MG63 (cell line): ENCODE measurements around the gene EMP1. TPM values are rescaled to one million over a fixed set of nuclear protein-coding genes. Genes with fewer than 3 reads are reported as not detected.

Source experiments
- DNase-seq: peaks from one replicate; pipeline ENCODE4 v3.0.0-alpha.2; 2020
- H3K27me3 ChIP-seq: fragments of 250-450 bp; sonication (Bioruptor Pico); 2 replicates; pipeline ENCODE4 v1.5.1; 2020; ENCODE audit warnings: mild to moderate bottlenecking, moderate library complexity
- H3K36me3 ChIP-seq: fragments of 250-450 bp; sonication (Bioruptor Pico); 2 replicates; pipeline ENCODE4 v1.5.1; 2020; ENCODE audit warnings: mild to moderate bottlenecking, moderate library complexity
- H3K4me3 ChIP-seq: fragments of 250-450 bp; sonication (Bioruptor Pico); 2 replicates; pipeline ENCODE4 v1.5.1; 2020; ENCODE audit warnings: mild to moderate bottlenecking, moderate library complexity
- H3K9me3 ChIP-seq: fragments of 250-450 bp; sonication (Bioruptor Pico); 2 replicates; pipeline ENCODE4 v1.5.1; 2020; ENCODE audit warnings: mild to moderate bottlenecking, moderate library complexity
- total RNA-seq: library from RNA; depleted of rRNA; stranded (reverse); fragments of >200 nt; shearing (Covaris generic); gene quantifications from 2 replicates; pipeline ENCODE4 v1.2.3, GENCODE V29; 2014; ENCODE audit warnings: low replicate concordance

Gene EMP1
- total RNA-seq, 1 experiment from 2014 or later = 55.7 TPM

DNA sequence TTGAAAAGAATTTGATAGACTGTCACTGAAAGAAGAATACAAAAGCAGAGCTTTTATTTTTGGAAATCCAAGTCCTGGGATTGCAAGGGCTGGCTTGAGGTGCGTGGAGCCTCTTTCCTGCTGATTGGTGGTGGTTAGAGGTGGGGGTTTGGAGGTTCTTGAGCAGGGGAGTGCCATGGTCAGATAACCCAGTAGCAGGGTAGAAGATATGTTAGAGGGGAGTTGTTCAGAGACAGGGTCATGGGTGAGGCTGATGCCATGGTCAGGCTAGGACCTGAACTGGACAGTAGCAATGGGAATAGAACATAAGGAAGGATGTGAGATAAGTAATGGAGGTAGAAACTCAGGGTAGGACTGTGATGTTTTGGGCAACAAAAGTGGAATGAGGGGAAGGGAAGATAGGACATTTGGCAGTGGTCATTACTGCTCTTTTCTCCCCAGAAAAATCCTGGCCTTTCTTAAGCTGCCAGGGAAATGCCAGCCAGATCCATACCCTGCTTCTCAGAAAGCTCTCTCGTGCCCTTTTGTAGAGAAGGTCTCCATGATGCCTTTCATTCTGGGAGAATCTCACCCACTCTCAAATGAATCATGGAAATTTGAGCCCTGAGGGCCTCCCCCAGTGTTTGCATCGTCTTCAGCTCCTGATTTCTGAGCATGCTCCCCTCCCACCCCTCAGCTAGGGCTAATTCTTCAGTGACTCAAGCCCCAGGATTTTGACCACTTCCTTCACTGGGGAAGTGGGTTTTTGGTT, 9.5 kb downstream of the EMP1 start:
- Histone ChIP-seq H3K9me3 (no peaks in the 10 kb centered on the region), H3K4me3 (peak overlapping the region; percentile 11), H3K36me3 (peaks cover 61% of the 10 kb centered on the region), H3K27me3 (no peaks in the 10 kb centered on the region)
- DNase-seq = no peak

DNA sequence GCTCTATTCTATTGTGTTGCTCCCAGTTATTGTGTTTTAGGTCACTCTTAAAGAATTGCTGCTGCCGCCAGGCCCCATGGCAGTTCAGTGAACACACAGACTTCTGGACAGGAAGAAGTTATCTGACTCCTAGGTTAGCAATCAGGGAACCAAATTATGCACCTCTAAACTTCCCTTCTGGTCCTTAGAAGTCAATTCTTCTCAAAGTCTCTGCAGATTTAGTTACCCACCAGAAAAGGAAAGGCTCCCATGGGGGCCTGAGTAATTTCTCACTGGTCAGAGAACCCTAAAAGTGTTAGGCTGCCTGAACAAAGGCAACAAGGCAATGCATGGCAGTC, 10.0 kb downstream of the EMP1 start:
- H3K4me3 ChIP-seq = no peak overlapping the region
- peak; percentile 94 for DNase-seq
- H3K27me3 ChIP-seq = no peaks in the 10 kb centered on the region
- H3K36me3 ChIP-seq = peaks cover 63% of the 10 kb centered on the region
- H3K9me3 ChIP-seq = no peaks in the 10 kb centered on the region

DNA sequence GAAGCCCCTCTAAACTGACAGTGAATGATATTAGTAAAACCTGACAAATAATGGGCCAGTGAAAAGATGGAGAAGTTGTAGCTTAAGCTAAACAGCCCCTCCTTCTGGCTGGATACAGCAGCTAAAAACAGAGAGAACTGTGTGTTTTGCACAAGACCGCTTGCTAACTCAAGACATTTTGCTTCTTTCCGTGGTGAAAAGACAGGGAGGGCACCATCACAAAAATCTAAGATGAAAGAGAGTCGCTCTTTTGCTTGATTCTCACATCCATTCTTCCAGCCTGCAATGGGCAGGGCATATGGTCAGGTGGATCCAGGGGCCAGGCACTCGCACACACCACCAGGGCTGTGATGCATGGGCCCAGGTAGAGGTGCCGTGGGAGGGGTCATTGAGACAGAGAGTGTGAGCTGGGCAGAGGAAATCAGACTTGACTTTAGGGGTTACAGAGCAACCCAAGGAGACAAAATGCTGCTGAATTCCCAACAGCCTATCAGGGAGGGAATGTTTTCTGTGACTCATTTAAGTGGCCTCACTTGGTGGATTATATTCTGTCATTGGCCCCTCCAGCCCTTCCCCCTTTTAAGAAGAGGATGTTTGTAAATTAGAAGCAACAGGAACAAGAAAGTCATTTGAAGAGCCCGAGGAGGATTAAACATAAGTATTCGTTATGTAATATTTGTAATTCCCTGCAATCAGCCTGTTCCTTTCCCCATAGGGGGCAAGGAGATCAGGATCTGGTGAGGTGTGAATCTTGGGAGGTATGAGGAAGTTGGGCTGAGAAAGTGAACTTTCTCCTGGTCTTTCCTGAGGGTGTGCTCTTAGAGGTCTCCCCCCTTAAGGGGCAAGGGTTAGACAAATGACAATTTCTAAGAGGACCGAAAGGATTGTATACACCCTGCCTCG, 12.3 kb downstream of the EMP1 start:
- no peak for DNase-seq
- no peaks in the 10 kb centered on the region for H3K27me3 ChIP-seq
- H3K36me3 ChIP-seq = peaks cover 71% of the 10 kb centered on the region
- no peaks in the 10 kb centered on the region for H3K9me3 ChIP-seq
- no peak overlapping the region for H3K4me3 ChIP-seq

DNA sequence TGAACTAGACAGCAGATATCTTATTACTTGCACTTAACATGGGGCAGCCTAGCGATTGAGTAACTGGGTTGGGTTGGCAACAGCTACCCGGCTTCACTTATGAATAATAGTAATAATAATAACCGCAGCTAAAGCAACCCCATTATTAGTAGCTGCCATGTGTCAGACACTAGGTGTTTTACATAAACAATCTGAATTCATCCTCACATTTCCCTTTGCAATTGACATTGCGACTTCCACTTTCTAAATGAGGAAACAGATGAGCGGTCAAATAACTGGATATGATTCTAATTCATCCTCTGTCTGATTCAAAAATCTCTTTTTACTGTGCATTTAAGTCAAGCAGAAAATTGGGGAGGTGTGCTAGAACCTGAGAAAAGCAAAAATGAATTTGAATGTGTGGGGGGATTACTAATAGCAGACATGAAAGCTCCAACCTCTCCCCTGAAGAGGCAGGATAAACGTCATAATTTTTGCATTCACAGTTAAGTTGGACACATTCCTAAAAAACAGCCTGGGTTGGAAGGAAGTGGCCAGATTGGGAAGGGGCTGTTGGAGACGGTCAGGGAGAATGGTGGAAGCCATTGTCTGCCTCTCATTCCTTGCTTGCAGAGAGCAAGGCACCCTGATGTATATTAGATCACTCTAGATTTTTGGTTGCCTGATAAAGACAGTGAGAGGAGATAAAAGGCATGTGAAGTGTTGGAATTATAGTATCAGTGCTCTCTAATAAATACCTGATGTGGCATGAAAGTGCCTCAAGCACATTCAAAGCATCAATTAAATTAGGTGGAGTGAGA, 13.1 kb downstream of the EMP1 start:
- Histone ChIP-seq H3K9me3 (no peaks in the 10 kb centered on the region), H3K4me3 (no peak overlapping the region), H3K36me3 (peaks cover 71% of the 10 kb centered on the region), H3K27me3 (no peaks in the 10 kb centered on the region)
- DNase-seq = no peak

DNA sequence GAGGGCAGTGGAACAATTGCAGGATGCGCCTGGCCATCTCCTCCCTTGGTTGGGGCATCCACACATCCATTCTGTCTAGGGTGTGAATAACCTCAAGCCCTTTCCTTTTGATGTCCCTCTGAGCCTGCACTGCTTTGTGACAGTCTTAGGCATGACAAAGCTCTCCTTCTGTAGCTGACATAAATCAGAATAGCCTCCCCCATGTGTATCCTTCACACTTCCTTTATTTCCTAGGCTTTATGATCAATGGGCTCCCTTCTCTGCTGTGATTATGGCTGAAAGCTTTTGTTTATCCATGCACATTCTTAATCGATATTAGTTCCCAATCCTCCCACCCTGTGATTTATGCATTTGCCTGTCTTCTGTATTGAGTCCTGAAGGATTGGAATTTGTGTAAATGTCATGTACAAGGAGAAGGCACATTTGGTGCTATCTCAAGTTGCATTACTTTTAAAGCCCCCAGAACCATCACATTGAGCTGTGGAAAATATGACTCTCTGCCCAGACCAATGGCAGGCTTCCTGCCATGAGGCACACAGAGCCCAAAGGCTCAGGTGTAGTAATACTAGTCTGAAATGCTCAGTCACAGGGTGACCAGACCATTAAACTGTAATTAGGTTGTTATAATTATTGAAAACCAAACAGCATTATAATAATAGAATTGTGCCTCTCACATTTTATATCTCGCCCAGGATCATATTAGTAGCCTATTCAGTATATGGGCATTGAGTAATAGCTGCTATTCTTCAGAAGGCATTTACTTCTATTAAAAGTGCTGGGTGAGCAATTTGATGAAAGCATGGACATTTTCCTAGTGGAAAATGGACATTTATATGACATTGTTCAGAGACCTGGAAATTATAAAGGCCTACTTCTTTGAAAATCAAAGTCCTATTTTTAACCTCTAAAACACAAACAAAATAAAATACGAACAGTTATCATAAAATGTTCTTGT, 14.0 kb downstream of the EMP1 start:
- H3K4me3 ChIP-seq = no peak overlapping the region
- peaks cover 2% of the 10 kb centered on the region for H3K9me3 ChIP-seq
- H3K27me3 ChIP-seq = no peaks in the 10 kb centered on the region
- peaks cover 74% of the 10 kb centered on the region for H3K36me3 ChIP-seq
- DNase-seq = no peak

DNA sequence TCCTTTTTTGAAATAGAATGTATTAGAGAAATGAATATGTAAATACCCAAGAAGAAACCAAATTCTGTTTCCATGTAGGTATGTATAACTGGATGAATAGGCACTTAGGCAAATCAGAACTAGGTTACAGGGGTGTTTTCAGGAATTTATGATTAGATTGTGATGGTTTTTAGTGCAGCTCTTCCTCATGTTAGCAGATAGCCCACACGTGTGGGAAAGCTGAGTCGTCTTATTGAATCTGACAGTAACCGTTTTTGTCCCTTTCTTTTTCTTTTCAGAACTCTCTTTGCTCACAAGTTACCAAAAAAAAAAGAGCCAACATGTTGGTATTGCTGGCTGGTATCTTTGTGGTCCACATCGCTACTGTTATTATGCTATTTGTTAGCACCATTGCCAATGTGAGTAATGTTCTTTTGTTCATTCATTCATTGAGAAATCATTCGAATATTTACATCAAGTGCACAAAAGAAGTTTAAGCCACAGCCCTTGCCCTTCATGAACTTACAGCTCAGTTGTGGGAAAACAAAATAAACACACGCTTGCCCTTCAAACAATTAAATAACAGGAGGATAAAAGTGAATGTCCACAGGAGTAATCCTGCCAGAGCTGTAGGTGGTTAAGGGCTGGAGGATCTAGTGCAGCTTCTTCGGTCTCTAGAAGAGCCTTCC, 14.8 kb downstream of the EMP1 start:
- Histone ChIP-seq H3K9me3 (peaks cover 10% of the 10 kb centered on the region), H3K27me3 (no peaks in the 10 kb centered on the region), H3K36me3 (peaks cover 79% of the 10 kb centered on the region), H3K4me3 (no peak overlapping the region)
- no peak for DNase-seq

DNA sequence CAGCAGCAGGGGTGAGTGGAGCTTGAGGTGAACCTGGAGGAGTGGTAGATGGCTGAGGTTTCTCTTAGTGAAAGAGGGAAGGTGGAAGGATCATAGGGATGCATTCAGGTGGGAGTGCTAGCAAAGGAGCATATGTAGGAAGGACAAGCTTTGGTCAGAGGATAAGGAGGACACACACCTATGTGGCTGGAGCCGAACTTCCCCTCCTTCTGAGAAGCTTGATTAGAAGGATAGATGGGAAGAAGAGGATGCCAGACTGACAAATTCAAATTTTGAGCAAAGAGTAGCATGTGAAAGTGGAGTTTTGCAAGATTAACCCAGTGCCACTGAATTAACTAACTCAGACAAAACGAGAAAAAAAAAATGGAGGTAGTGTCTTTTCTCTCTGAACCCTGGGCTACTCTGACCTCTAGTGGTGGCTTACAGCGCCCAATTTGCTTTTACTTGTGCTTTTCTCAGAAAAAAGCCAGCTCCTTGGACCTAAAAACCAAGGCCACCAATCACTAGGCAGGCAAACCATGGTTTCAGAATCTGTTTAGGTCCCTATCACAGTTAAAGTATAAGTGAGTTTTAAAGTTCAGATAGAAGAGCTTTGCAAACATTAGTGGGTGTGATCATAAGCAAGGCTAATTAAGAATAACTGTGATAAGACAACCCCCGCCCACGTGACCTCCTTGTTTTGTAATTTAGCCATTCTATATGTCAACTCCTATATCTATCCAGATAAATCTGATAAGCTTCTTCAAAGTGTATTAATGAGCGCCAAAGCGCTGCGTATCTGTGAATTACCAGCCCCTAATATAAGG, 15.5 kb downstream of the EMP1 start:
- H3K9me3 ChIP-seq = peaks cover 15% of the 10 kb centered on the region
- no peak for DNase-seq
- peaks cover 84% of the 10 kb centered on the region for H3K36me3 ChIP-seq
- H3K4me3 ChIP-seq = no peak overlapping the region
- no peaks in the 10 kb centered on the region for H3K27me3 ChIP-seq

DNA sequence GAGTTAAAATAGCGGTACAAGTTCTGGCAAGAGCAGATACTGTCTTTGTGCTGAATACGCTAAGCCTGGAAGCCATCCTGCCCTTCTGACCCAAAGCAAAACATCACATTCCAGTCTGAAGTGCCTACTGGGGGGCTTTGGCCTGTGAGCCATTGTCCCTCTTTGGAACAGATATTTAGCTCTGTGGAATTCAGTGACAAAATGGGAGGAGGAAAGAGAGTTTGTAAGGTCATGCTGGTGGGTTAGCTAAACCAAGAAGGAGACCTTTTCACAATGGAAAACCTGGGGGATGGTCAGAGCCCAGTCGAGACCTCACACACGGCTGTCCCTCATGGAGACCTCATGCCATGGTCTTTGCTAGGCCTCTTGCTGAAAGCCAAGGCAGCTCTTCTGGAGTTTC, 18.5 kb downstream of the EMP1 start:
- no peak overlapping the region for H3K4me3 ChIP-seq
- H3K27me3 ChIP-seq = no peaks in the 10 kb centered on the region
- peaks cover 25% of the 10 kb centered on the region for H3K9me3 ChIP-seq
- DNase-seq = no peak
- H3K36me3 ChIP-seq = peaks cover 89% of the 10 kb centered on the region

DNA sequence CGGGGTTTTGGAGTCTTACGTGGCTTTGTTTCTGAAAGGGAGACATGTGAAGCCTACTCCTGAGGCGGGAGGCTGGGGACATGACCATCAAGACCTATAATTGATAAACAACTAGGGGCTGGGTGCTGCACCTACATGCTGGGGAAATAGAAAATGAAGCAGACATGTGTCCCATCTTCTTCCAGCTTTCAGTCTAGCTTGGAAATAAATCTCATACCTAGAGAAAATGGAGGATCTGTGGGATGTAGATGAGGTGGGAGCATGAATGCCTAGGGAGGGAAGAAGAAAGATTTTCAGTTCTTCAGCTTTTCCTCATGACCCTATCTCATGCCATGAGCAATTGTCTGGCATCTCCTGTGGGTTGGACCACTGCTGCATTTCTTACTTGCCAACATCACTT, 22.1 kb downstream of the EMP1 start:
- no peaks in the 10 kb centered on the region for H3K27me3 ChIP-seq
- peaks cover 25% of the 10 kb centered on the region for H3K9me3 ChIP-seq
- no peak overlapping the region for H3K4me3 ChIP-seq
- H3K36me3 ChIP-seq = peaks cover 62% of the 10 kb centered on the region
- no peak for DNase-seq

DNA sequence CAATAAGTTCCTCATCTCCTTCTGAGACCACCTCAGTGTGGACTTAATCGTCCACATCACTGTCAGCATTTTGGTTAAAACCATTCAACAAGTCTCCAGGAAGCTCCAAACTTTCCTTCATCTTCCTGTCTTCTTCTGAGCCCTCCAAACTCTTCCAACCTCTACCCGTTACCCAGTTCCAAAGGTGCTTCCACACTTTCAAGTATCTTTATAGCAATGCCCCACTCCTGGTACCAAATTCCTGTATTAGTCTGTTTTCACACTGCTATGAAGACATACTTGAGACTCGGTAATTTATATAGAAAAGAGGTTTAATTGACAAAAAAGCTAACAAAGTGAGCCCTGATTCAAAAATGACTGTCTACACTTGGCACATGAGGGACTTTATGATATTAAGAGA, 22.8 kb downstream of the EMP1 start:
- peaks cover 25% of the 10 kb centered on the region for H3K9me3 ChIP-seq
- H3K36me3 ChIP-seq = peaks cover 55% of the 10 kb centered on the region
- DNase-seq = no peak
- H3K27me3 ChIP-seq = no peaks in the 10 kb centered on the region
- H3K4me3 ChIP-seq = no peak overlapping the region

DNA sequence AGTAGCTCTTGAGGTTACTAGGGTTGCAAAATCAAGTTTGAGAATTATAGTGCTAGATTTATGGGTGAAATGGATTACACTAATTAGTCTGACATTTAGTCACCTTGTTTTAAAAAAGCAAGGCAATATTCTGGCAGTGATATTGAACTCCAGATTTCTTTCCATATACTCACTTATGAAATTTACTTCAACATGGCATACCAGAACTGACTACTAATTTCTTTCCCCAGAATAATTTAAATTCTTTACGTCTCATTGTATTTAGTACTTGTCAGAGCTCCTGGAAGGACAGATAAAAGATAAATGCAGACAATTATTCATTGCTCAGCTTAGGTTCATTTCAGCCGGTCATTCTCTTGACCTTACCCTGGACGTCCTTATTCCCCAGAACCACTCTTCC, 24.3 kb downstream of the EMP1 start:
- H3K9me3 ChIP-seq = peaks cover 21% of the 10 kb centered on the region
- H3K4me3 ChIP-seq = no peak overlapping the region
- DNase-seq = no peak
- peaks cover 40% of the 10 kb centered on the region for H3K36me3 ChIP-seq
- no peaks in the 10 kb centered on the region for H3K27me3 ChIP-seq

DNA sequence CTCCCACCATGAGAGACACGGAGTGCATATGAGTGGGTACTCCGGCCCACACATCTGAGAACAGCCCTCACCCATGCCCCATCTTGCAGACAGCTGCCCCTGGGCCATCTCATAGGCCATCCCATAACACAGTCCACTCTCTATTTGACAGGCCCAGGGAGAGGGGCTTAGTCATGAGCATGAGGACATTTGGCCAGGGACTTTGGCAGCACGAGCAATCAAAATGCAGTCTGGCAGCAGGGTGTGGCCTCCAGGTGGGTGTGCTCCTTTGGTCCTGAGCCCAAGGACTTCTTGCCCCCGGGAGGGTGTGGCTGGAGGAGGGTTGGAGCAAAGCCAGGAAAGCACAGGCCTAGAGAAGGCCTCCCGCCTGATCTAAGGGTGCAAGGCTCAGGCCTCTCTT, 25.6 kb downstream of the EMP1 start:
- Histone ChIP-seq H3K27me3 (no peaks in the 10 kb centered on the region), H3K4me3 (no peak overlapping the region), H3K9me3 (peaks cover 11% of the 10 kb centered on the region), H3K36me3 (peaks cover 28% of the 10 kb centered on the region)
- peak; percentile 62 for DNase-seq

DNA sequence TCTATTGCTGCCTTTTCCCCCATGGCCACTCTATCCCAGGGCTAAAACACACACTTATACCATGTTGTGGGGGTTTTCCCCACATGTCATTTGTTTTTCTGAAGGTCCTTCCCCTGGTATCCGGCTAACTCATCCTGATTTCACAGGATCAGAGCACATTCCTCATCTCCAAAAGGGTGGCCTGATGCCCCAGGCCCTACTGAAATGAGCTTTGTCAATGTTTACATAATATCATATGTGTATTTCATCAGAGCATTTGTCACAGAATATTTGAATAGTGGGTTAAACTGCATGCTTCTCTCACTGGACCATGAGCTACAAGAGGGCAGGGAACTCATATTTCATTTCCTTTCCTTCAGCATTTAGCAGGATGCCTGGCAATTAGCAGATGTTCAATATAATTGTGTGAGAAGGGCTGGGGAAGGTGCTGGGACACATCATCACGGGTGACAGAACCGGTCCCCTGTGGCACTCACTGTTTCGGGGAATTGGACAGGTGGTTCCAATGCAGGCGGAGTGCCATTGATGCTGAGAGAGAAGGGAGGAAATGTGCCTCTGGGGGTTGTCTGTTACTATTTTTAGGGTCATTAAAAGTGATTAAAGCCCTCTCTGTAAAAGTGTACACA, 26.8 kb downstream of the EMP1 start:
- H3K9me3 ChIP-seq = peaks cover 8% of the 10 kb centered on the region
- DNase-seq = peak; percentile 68
- H3K4me3 ChIP-seq = no peak overlapping the region
- no peaks in the 10 kb centered on the region for H3K27me3 ChIP-seq
- peaks cover 16% of the 10 kb centered on the region for H3K36me3 ChIP-seq

DNA sequence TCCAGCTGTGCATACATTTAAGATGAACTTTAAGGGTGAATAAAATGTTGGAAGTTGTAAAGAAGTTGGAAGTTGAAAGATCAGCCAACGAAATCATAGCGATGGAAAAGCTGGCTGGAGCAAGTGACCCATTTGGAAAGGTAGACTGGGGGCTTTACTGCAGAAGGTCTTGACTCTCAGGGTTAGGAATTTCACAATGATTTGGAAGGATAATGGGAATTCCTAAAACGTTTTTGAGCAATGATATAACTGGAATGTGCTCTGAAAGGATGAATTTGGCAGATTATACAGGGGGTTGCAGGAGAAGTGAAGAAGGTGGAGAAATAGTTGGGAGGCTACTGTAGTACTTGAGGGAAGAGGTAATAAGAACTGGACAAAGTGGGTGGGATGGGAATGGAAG, 27.4 kb downstream of the EMP1 start:
- Histone ChIP-seq H3K36me3 (peaks cover 9% of the 10 kb centered on the region), H3K4me3 (no peak overlapping the region), H3K27me3 (no peaks in the 10 kb centered on the region), H3K9me3 (peaks cover 6% of the 10 kb centered on the region)
- peak; percentile 60 for DNase-seq

DNA sequence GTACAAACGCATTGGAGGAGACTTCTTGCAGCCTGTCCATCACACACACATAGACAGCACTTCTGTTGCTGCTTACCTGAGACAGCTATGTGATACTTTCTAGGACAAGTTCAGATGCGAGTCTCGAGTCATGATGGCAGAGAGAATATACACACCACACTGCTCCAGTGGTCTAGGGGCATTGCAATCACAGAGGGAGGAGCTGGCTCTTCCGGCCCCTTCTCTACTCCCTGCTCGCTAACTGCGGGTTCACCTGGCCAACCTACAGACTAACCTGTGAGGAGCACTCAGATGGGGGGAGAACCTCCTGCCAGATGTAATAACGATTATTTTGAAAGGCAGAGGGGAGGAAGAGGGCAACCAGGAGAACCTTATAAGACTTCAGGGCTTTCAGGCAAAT, 30.7 kb downstream of the EMP1 start:
- Histone ChIP-seq H3K36me3 (no peaks in the 10 kb centered on the region; the same call in 1 of the 2 replicates), H3K27me3 (no peaks in the 10 kb centered on the region), H3K9me3 (no peaks in the 10 kb centered on the region), H3K4me3 (no peak overlapping the region)
- DNase-seq = no peak
